ENCODE results near the gene FBXO40.

DNA sequence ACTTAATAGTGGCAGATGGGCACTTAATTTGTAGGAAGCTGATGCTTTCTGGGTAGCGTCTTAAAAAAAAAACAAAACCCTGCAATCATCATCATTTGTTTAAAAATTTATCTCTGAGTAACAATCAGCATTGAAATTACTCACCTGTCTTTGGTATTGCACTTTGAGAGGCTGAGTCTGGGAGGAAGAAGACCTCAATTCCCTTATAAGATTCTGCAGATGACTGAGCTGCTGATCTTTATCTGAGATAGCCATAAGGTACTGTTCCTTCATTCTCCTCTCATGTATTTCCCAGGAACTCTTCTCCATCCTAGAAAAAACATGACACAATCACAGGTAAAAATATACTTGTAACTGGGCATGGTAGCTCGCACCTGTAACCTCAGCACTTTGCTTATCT is 84.0 kb downstream of the FBXO40 start:
- TF ChIP-seq RBBP5 (conservative IDR thresholded peaks at IDR 0.05) = no peak
- no peak for TF ChIP-seq POLR2A (IDR thresholded peaks at IDR 0.05; ENCODE audit: low read depth, low read length)
- TF ChIP-seq, protein P1, sequence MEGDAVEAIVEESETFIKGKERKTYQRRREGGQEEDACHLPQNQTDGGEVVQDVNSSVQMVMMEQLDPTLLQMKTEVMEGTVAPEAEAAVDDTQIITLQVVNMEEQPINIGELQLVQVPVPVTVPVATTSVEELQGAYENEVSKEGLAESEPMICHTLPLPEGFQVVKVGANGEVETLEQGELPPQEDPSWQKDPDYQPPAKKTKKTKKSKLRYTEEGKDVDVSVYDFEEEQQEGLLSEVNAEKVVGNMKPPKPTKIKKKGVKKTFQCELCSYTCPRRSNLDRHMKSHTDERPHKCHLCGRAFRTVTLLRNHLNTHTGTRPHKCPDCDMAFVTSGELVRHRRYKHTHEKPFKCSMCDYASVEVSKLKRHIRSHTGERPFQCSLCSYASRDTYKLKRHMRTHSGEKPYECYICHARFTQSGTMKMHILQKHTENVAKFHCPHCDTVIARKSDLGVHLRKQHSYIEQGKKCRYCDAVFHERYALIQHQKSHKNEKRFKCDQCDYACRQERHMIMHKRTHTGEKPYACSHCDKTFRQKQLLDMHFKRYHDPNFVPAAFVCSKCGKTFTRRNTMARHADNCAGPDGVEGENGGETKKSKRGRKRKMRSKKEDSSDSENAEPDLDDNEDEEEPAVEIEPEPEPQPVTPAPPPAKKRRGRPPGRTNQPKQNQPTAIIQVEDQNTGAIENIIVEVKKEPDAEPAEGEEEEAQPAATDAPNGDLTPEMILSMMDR (IDR thresholded peaks at IDR 0.05 in 2 of 3, conservative IDR thresholded peaks at IDR 0.05 in 1 of 3; ENCODE audit: control insufficient read depth in 2 of 3, extremely low read depth in 1 of 3, insufficient read depth in 1 of 3, low read depth in 3 of 3, low read length in 3 of 3) = no peak
- no peak for TF ChIP-seq CBFB (IDR thresholded peaks at IDR 0.05; ENCODE audit: low read depth)
- no peak for TF ChIP-seq POLR2AphosphoS5 (IDR thresholded peaks at IDR 0.05; ENCODE audit: low read length)
- TF ChIP-seq CHD1 (IDR thresholded peaks at IDR 0.05; ENCODE audit: low read depth, low read length) = no peak
- TF ChIP-seq YY1 (IDR thresholded peaks at IDR 0.05; ENCODE audit: low read depth, low read length) = no peak
- no peak for TF ChIP-seq RAD21 (IDR thresholded peaks at IDR 0.05; ENCODE audit: insufficient read depth, low read depth, low read length)
- TF ChIP-seq EZH2 (IDR thresholded peaks at IDR 0.05; ENCODE audit: borderline replicate concordance, control insufficient read depth, low read depth, low read length) = no peak
- no peak for TF ChIP-seq ESRRA (IDR thresholded peaks at IDR 0.05; ENCODE audit: low read length)
- TF ChIP-seq BHLHE40 (IDR thresholded peaks at IDR 0.05; ENCODE audit: borderline replicate concordance in 1 of 2, low read depth in 2 of 2, low read length in 1 of 2) = no peak
- no peak for TF ChIP-seq EP300 (IDR thresholded peaks at IDR 0.05; ENCODE audit: borderline replicate concordance in 1 of 2, control insufficient read depth in 1 of 2, low read depth in 2 of 2, low read length in 2 of 2)
- TF ChIP-seq IKZF2 (IDR thresholded peaks at IDR 0.05) = no peak
- TF ChIP-seq MYC (IDR thresholded peaks at IDR 0.05; ENCODE audit: insufficient read depth, insufficient read length, insufficient replicate concordance, low read length, severe bottlenecking) = no peak
